ENCODE measurements around the gene CAND1. TPM values are rescaled to one million over a fixed set of nuclear protein-coding genes. Genes with fewer than 3 reads are reported as not detected.

Gene CAND1
- total RNA-seq, 1 experiment from 2014 or later: 155 TPM

- RAD21 ChIA-PET (ENCODE audit: low non-redundant PET in 1 of 2, low total read pairs in 2 of 2, uncharacterized antibody in 2 of 2, unreplicated experiment in 2 of 2): interaction anchor here (0.6 to 0.9 kb wide), 3 partner anchors 638 to 666 kb away, joined by 3 read pairs; no protein-coding TSS in a partner anchor
- BruUV-seq (replicated peaks): no TSS peak
- CTCF ChIA-PET: interaction anchor here (0.6 to 2.6 kb wide), 15 partner anchors 18 to 961 kb away, joined by 3 to 32 read pairs (median 4); partner anchors contain the start of gene CAND1
- Histone ChIP-seq H3K9me2 (ENCODE audit: insufficient read depth) (no peaks in the 10 kb centered on the region), H3K27ac (ENCODE audit: low read depth, low read length) (no peak overlapping the region), H2AFZ (ENCODE audit: low read depth, low read length, poor library complexity, severe bottlenecking) (no peak overlapping the region), H3K79me2 (ENCODE audit: insufficient read depth, low read length) (no peaks in the 10 kb centered on the region), H3K4me3 (replicated peaks in 1 of 2; ENCODE audit: low read depth in 1 of 2, low read length in 2 of 2) (no peak overlapping the region), H3K4me2 (ENCODE audit: low read length) (no peak overlapping the region), H3K9ac (ENCODE audit: low read length) (no peak overlapping the region), H4K20me1 (ENCODE audit: insufficient read depth) (no peaks in the 10 kb centered on the region), H3K4me1 (ENCODE audit: control insufficient read depth in 1 of 2, insufficient read depth in 2 of 2, low read length in 2 of 2) (no peaks in the 10 kb centered on the region), H3K9me3 (ENCODE audit: control insufficient read depth in 1 of 2, insufficient read depth in 1 of 2, low read depth in 1 of 2, low read length in 2 of 2) (no peaks in the 10 kb centered on the region), H3K27me3 (ENCODE audit: insufficient read depth, low read length) (no peaks in the 10 kb centered on the region), H3K36me3 (ENCODE audit: control insufficient read depth in 1 of 2, insufficient read depth in 2 of 2, low read length in 2 of 2) (no peaks in the 10 kb centered on the region)
- intact Hi-C loops (cut with micrococcal nuclease): loop anchor here (1.0 to 2.0 kb wide), 5 partner anchors 59 to 960 kb away; no protein-coding TSS in a partner anchor
- DNase-seq (ENCODE audit: low read depth, low spot score) (no peak), ATAC-seq (no peak)
- POLR2A ChIA-PET: no interaction called here
- no peak for TF ChIP-seq MAX (IDR thresholded peaks at IDR 0.05)
- no peak for TF ChIP-seq ZNF274 (IDR thresholded peaks at IDR 0.05; ENCODE audit: low read depth, low read length)
- no peak for TF ChIP-seq ZBTB33 (IDR thresholded peaks at IDR 0.05; ENCODE audit: extremely low read depth, insufficient replicate concordance, low read length)
- no peak for TF ChIP-seq EZH2phosphoT487 (IDR thresholded peaks at IDR 0.05; ENCODE audit: borderline replicate concordance)
- no peak for TF ChIP-seq SP1 (IDR thresholded peaks at IDR 0.05; ENCODE audit: low read depth)
- TF ChIP-seq SRF (IDR thresholded peaks at IDR 0.05; ENCODE audit: low read depth): no peak
- no peak for TF ChIP-seq CTCF (IDR thresholded peaks at IDR 0.05 in 2 of 3, conservative IDR thresholded peaks at IDR 0.05 in 1 of 3; ENCODE audit: borderline replicate concordance in 1 of 3, insufficient read depth in 1 of 3, low read depth in 2 of 3, low read length in 2 of 3)
- no peak for TF ChIP-seq SIN3A (IDR thresholded peaks at IDR 0.05; ENCODE audit: low read depth)
- no peak for TF ChIP-seq POLR2AphosphoS5 (IDR thresholded peaks at IDR 0.05; ENCODE audit: low read depth, low read length)
Observed at GRCh38 chr12:67356380-67356774, 87.2 kb downstream of the CAND1 start.
